Suprapubic skin (tissue), 4 donors: Measurements from ENCODE around the gene TMPRSS11F.

ENCODE experiments used
- POLR2A ChIP-seq, 2 donors: fragments of 450-650 bp; IDR thresholded peaks; one replicate each; pipeline ENCODE4 v1.6.1; 2017; ENCODE audit warnings: antibody characterized with exemption in 2 of 2, mild to moderate bottlenecking in 2 of 2, moderate library complexity in 2 of 2
- POLR2AphosphoS5 ChIP-seq, 3 donors: sonication (generic); formaldehyde crosslinking; IDR thresholded peaks; one replicate each; pipeline ENCODE4 v1.6.1; 2017; ENCODE audit warnings: antibody characterized with exemption in 3 of 3

- TF ChIP-seq POLR2A (IDR thresholded peaks at IDR 0.05) (no peak), POLR2AphosphoS5 (IDR thresholded peaks at IDR 0.05) (no peak)
Observed at GRCh38 chr4:68147079-68147478, 17.4 kb upstream of the TMPRSS11F start.
